ENCODE measurements around the gene RPL10A. TPM values are rescaled to one million over a fixed set of nuclear protein-coding genes. Genes with fewer than 3 reads are reported as not detected.

The RPL10A gene
- total and polyA plus RNA-seq, 2 of the 13 experiments (the other 11 are each of a cell fraction or from before 2014, with no cell fraction given): 1,854 to 2,726 TPM

DNA sequence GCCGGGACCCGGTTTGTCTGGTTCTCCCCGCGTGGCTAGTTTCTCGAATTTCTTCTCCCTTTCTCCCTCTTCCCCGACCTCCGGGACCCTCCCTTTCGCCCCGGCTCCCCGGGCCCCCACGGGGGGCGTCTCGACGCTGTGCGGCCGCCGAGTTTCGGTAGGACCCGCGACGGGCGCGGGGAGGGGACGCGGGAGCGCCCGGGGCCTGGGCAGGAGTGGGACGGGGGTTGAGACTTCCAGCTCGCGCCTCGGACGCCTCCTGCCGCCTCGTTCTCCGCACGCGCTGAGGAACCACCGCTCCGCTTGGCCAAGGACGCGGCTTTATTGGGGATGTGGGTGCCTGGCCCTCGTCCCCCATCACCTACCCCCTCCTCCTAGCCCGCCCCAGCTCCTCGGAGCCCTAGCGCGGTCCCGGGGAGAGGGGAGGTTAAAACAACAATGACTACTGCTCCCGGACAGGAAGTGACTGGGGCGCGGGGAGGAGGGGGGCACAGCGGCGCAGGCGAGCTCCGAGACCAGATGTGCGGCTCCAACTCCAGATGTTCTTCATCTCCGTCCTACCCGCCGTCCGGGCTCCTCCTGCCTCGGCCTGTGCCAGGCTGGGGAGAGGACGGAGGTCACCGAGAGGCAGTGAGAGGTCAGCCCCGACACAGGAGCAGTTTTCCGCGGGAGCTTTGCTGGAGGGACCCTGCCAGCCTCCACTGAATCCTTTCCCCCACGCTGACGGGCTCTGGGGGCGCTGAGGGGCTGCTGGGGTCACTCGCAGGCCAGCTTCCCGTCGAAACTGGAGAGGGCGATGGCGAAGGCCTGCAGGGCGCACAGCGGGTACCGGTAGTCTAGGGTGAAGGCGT lies 29.6 kb downstream of the RPL10A start (continued):
- TF ChIP-seq, protein P1, sequence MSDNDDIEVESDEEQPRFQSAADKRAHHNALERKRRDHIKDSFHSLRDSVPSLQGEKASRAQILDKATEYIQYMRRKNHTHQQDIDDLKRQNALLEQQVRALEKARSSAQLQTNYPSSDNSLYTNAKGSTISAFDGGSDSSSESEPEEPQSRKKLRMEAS (IDR thresholded peaks at IDR 0.05): peak; percentile 97
- TF ChIP-seq ESRRA (CRISPR knock-in tag; IDR thresholded peaks at IDR 0.05; ENCODE audit: low read depth): 0 out of 2 replicates have a peak, but pooled peaks have one; percentile 20
- TF ChIP-seq, protein P2, sequence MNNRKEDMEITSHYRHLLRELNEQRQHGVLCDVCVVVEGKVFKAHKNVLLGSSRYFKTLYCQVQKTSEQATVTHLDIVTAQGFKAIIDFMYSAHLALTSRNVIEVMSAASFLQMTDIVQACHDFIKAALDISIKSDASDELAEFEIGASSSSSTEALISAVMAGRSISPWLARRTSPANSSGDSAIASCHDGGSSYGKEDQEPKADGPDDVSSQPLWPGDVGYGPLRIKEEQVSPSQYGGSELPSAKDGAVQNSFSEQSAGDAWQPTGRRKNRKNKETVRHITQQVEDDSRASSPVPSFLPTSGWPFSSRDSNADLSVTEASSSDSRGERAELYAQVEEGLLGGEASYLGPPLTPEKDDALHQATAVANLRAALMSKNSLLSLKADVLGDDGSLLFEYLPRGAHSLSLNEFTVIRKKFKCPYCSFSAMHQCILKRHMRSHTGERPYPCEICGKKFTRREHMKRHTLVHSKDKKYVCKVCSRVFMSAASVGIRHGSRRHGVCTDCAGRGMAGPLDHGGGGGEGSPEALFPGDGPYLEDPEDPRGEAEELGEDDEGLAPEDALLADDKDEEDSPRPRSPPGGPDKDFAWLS (CRISPR knock-in tag; IDR thresholded peaks at IDR 0.05; ENCODE audit: borderline replicate concordance): no peak
- TF ChIP-seq, protein P3, sequence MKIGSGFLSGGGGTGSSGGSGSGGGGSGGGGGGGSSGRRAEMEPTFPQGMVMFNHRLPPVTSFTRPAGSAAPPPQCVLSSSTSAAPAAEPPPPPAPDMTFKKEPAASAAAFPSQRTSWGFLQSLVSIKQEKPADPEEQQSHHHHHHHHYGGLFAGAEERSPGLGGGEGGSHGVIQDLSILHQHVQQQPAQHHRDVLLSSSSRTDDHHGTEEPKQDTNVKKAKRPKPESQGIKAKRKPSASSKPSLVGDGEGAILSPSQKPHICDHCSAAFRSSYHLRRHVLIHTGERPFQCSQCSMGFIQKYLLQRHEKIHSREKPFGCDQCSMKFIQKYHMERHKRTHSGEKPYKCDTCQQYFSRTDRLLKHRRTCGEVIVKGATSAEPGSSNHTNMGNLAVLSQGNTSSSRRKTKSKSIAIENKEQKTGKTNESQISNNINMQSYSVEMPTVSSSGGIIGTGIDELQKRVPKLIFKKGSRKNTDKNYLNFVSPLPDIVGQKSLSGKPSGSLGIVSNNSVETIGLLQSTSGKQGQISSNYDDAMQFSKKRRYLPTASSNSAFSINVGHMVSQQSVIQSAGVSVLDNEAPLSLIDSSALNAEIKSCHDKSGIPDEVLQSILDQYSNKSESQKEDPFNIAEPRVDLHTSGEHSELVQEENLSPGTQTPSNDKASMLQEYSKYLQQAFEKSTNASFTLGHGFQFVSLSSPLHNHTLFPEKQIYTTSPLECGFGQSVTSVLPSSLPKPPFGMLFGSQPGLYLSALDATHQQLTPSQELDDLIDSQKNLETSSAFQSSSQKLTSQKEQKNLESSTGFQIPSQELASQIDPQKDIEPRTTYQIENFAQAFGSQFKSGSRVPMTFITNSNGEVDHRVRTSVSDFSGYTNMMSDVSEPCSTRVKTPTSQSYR (CRISPR knock-in tag; IDR thresholded peaks at IDR 0.05; ENCODE audit: borderline replicate concordance): peak; percentile 34; the same call in 1 of the 2 replicates
- peak; percentile 72; the same call in 1 of the 2 replicates for TF ChIP-seq NR1H2 (CRISPR knock-in tag; IDR thresholded peaks at IDR 0.05; ENCODE audit: borderline replicate concordance, low read depth)
- peak; percentile 75 for TF ChIP-seq HIVEP1 (CRISPR knock-in tag; IDR thresholded peaks at IDR 0.05)
- TF ChIP-seq ZNF337 (CRISPR knock-in tag; IDR thresholded peaks at IDR 0.05; ENCODE audit: borderline replicate concordance, low read depth): no peak
- TF ChIP-seq TGIF2 (CRISPR knock-in tag; IDR thresholded peaks at IDR 0.05): peak; percentile 69
- TF ChIP-seq HOXA9 (CRISPR knock-in tag; IDR thresholded peaks at IDR 0.05; ENCODE audit: borderline replicate concordance): peak; percentile 92
- TF ChIP-seq ZNF724P (CRISPR knock-in tag; IDR thresholded peaks at IDR 0.05; ENCODE audit: borderline replicate concordance): 0 out of 2 replicates have a peak, but pooled peaks have one; percentile 65
- peak; percentile 74; the same call in 1 of the 2 replicates for TF ChIP-seq CENPT (CRISPR knock-in tag; IDR thresholded peaks at IDR 0.05; ENCODE audit: low read depth)
- TF ChIP-seq, protein P4, sequence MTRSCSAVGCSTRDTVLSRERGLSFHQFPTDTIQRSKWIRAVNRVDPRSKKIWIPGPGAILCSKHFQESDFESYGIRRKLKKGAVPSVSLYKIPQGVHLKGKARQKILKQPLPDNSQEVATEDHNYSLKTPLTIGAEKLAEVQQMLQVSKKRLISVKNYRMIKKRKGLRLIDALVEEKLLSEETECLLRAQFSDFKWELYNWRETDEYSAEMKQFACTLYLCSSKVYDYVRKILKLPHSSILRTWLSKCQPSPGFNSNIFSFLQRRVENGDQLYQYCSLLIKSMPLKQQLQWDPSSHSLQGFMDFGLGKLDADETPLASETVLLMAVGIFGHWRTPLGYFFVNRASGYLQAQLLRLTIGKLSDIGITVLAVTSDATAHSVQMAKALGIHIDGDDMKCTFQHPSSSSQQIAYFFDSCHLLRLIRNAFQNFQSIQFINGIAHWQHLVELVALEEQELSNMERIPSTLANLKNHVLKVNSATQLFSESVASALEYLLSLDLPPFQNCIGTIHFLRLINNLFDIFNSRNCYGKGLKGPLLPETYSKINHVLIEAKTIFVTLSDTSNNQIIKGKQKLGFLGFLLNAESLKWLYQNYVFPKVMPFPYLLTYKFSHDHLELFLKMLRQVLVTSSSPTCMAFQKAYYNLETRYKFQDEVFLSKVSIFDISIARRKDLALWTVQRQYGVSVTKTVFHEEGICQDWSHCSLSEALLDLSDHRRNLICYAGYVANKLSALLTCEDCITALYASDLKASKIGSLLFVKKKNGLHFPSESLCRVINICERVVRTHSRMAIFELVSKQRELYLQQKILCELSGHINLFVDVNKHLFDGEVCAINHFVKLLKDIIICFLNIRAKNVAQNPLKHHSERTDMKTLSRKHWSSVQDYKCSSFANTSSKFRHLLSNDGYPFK (CRISPR knock-in tag; IDR thresholded peaks at IDR 0.05; ENCODE audit: borderline replicate concordance): peak; percentile 61; the same call in 1 of the 2 replicates
- TF ChIP-seq, protein P5, sequence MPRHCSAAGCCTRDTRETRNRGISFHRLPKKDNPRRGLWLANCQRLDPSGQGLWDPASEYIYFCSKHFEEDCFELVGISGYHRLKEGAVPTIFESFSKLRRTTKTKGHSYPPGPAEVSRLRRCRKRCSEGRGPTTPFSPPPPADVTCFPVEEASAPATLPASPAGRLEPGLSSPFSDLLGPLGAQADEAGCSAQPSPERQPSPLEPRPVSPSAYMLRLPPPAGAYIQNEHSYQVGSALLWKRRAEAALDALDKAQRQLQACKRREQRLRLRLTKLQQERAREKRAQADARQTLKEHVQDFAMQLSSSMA (CRISPR knock-in tag; IDR thresholded peaks at IDR 0.05): peak; percentile 90; the same call in 1 of the 2 replicates
- peak; percentile 66; the same call in 1 of the 2 replicates for TF ChIP-seq MXD4 (CRISPR knock-in tag; IDR thresholded peaks at IDR 0.05)
- TF ChIP-seq GTF2F1 (IDR thresholded peaks at IDR 0.05; ENCODE audit: low read length): no peak
- TF ChIP-seq CBX5 (CRISPR knock-in tag; IDR thresholded peaks at IDR 0.05; ENCODE audit: borderline replicate concordance): no peak
- TF ChIP-seq, protein P6, sequence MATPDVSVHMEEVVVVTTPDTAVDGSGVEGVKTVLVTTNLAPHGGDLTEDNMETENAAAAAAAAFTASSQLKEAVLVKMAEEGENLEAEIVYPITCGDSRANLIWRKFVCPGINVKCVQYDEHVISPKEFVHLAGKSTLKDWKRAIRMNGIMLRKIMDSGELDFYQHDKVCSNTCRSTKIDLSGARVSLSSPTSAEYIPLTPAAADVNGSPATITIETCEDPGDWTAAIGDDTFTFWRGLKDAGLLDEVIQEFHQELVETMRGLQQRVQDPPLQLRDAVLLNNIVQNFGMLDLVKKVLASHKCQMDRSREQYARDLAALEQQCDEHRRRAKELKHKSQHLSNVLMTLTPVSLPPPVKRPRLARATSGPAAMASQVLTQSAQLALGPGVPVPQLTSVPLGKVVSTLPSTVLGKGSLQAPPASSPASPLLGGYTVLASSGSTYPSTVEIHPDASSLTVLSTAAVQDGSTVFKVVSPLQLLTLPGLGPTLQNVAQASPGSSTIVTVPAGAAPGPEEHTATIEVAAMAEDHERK (CRISPR knock-in tag; IDR thresholded peaks at IDR 0.05; ENCODE audit: low read depth): no peak
